Thoracic aorta (tissue), 2 donors: ENCODE data around the gene METTL26. TPM values are rescaled to one million over a fixed set of nuclear protein-coding genes. Genes with fewer than 3 reads are reported as not detected.

Source experiments
- ATAC-seq: fragments of 150-250 bp; one replicate; pipeline ENCODE4 v1.8.0; 2017; ENCODE audit warnings: low read depth; ENCODE audit not compliant: insufficient number of reproducible peaks, low FRiP score
- DNase-seq: peaks from one replicate; pipeline ENCODE4 v3.0.0-alpha.2; 2020; ENCODE audit warnings: low spot score
- H3K27ac ChIP-seq, 2 donors: fragments of 200-600 bp; sonication (generic); 1 replicate in 1 of 2; 2 replicates in 1 of 2; pipeline ENCODE4 v1.5.1; 2016; ENCODE audit warnings: mild to moderate bottlenecking in 2 of 2, moderate library complexity in 2 of 2
- H3K27me3 ChIP-seq: fragments of 200-600 bp; sonication (generic); replicated peaks from 2 replicates; pipeline ENCODE4 v1.6.0; 2016; ENCODE audit warnings: mild to moderate bottlenecking; ENCODE audit not compliant: insufficient read depth
- H3K36me3 ChIP-seq: fragments of 200-600 bp; sonication (generic); one replicate; pipeline ENCODE4 v1.5.1; 2016
- H3K4me1 ChIP-seq, 2 donors: fragments of 200-600 bp; sonication (generic); 1 replicate in 1 of 2; 2 replicates in 1 of 2; pipeline versions ENCODE4 v1.5.1 to v1.6.0; 2016; ENCODE audit warnings: low read depth in 2 of 2, mild to moderate bottlenecking in 1 of 2; ENCODE audit not compliant: control insufficient read depth in 1 of 2
- H3K4me3 ChIP-seq: fragments of 200-600 bp; sonication (generic); 2 replicates; pipeline ENCODE4 v1.5.1; 2016; ENCODE audit warnings: mild to moderate bottlenecking
- H3K9me3 ChIP-seq: fragments of 200-600 bp; sonication (generic); 2 replicates; pipeline ENCODE4 v1.5.1; 2016
- total RNA-seq, 2 donors: library from RNA; depleted of rRNA; stranded (reverse); fragments of >200 nt; gene quantifications; one replicate each; pipeline versions ENCODE4 v1.1.0 to v1.2.3, GENCODE V29; 2016
- TF ChIP-seq, protein P1 (sequence below): fragments of 200-600 bp; sonication (generic); IDR thresholded peaks from one replicate; pipeline ENCODE4 v1.5.1; 2019; ENCODE audit warnings: antibody characterized with exemption

METTL26 gene
- total RNA-seq = 100 to 1,000 TPM in 1 of 2 donors, 10 to 100 TPM in 1; 83.4 to 217 TPM

GRCh38 chr16:636206-637080, at the start of gene METTL26:
METTL26 (minus strand) TSS chr16:636305; CDS start chr16:636290, 15 bp downstream.
- TF ChIP-seq, protein P1, sequence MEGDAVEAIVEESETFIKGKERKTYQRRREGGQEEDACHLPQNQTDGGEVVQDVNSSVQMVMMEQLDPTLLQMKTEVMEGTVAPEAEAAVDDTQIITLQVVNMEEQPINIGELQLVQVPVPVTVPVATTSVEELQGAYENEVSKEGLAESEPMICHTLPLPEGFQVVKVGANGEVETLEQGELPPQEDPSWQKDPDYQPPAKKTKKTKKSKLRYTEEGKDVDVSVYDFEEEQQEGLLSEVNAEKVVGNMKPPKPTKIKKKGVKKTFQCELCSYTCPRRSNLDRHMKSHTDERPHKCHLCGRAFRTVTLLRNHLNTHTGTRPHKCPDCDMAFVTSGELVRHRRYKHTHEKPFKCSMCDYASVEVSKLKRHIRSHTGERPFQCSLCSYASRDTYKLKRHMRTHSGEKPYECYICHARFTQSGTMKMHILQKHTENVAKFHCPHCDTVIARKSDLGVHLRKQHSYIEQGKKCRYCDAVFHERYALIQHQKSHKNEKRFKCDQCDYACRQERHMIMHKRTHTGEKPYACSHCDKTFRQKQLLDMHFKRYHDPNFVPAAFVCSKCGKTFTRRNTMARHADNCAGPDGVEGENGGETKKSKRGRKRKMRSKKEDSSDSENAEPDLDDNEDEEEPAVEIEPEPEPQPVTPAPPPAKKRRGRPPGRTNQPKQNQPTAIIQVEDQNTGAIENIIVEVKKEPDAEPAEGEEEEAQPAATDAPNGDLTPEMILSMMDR = no peak

DNA sequence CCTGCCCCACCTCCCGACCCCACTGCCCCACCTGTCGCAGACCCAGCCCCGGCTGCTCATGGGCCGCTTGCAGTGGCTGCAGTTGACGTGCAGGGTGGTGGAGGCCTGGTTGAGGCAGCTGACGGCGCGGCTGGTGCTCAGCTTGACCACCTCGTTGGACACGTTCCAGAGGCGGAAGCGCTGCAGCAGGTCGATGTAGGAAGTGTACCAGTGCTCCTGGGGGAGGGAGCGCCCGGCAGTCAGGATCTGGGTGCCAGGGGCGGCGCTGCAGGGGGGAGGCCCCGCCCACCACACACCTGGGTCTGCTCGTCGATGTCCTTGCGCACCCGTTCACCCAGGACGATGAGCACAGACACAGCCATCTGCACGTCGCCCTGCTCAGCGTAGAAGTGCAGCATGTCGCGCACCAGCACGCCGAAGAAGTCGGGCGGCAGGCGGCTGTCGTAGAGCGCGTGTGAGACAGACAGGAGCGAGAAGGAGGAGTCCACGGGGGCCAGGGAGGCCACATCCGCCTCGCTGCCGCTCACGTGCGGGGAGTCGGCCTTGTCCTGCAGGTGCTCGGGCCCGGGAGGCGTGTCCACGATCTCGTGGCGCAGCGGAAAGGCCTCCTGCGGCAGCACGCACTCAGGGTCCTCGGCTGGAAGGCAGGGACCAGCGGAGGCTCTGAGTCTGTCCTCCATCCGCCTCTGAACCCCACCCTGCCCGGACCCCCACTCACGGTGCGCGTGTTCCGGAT, 49.0 kb upstream of the METTL26 start:
- Histone ChIP-seq H3K9me3 (no peaks in the 10 kb centered on the region), H3K27me3 (no peaks in the 10 kb centered on the region), H3K4me1 (peaks cover 39 to 57% of the 10 kb centered on the region in 2 donors), H3K27ac (no peak overlapping the region), H3K36me3 (peaks cover 25% of the 10 kb centered on the region), H3K4me3 (peak overlapping the region; percentile 87)
- TF ChIP-seq, protein P1 = no peak
- ATAC-seq (no peak), DNase-seq (no peak)

More at GRCh38 chr16:636206-637080, at the start of gene METTL26:
- peak within 1 kb of the TSS; percentile 93 to 99 for H3K27ac ChIP-seq
- H3K36me3 ChIP-seq = no peaks in the 10 kb centered on the region
- H3K4me3 ChIP-seq = peak within 1 kb of the TSS; percentile 84
- no peaks in the 10 kb centered on the region for H3K9me3 ChIP-seq
- H3K4me1 ChIP-seq = peaks cover 11 to 30% of the 10 kb centered on the region in 2 donors
- no peaks in the 10 kb centered on the region for H3K27me3 ChIP-seq
- DNase-seq (peak; percentile 86), ATAC-seq (peak; percentile 70)

DNA sequence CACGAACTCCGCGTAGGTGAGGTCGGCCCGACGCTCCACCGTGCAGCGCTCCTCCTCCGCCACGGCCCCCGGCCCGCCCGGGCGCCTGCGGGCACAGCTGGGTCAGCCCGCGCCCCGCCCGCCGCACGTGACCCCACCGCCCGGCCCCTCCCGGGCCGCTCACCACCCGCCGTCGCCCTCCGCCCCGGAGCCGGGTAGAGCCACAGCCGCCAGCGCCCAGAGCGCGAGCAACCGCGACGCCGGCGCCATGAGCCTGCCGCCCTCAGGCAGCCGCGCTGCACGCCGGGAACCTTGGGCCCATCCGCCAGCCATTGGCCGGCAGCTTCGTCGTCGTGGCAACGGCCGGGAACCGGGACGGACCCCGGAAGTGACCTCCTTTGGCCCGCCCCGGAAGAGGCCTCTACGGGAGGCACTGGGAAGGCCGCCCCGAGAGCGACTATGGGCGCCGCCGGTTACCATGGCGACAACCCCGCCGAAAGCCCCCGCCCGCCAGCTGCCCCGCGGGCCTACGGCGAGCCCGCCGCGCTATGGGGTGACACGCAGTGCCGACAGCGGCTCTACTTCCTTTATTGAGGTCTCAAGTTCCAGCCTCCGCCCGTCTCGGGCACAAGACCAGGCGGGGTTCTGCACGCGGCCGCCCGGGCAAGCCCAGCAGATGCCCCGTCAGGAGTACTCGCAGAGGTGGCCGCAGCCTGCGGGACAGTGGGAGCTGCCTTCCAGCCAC, 48.1 kb upstream of the METTL26 start, which contains the start of gene JMJD8:
TSS of gene JMJD8 (minus strand) at position 264 of the 724 bp plus-strand sequence. CDS start at position 249, 15 bp downstream.
- H3K27ac ChIP-seq = peak within 1 kb of the TSS; percentile 73 to 79
- no peaks in the 10 kb centered on the region for H3K27me3 ChIP-seq
- ATAC-seq = peak; percentile 57
- H3K4me1 ChIP-seq = peaks cover 34 to 55% of the 10 kb centered on the region in 2 donors
- peak within 1 kb of the TSS; percentile 87 for H3K4me3 ChIP-seq
- H3K9me3 ChIP-seq = no peaks in the 10 kb centered on the region
- peaks cover 25% of the 10 kb centered on the region for H3K36me3 ChIP-seq
- TF ChIP-seq, protein P1 = no peak
- peak; percentile 85 for DNase-seq

DNA sequence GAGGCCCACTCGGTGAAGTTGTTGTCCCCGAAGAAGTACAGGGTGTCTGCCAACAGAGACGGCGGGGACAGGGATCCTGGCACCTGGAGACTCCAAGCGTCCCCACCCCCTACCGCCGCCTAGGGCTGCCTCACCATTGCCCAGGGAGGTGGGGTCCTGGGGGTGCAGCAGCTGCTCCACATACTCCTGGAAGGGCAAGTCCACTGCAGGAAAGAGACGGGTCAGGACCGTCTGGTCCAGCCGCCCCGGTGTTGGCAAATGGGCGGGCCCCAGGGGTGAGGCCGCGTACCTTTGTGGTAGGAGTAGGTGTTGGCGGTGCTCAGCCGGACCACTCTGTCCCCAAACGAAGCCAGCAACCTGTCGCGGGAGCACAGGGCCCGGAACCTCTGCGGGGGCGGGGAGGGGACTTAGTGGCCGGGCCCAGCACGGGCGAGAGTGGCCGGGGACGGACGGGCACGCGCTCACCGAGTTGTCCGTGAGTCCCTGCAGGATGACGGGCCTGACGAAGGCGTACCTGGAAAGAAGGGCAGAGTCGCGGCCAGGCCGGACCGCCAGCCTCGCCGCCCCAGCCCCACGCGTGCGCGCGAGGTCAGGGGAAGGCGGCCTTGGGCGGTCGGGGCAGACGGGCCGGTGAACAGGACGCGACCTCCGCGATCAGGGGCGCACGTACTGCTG, 47.4 kb upstream of the METTL26 start:
- Histone ChIP-seq H3K4me3 (peak overlapping the region; percentile 87), H3K9me3 (no peaks in the 10 kb centered on the region), H3K27me3 (no peaks in the 10 kb centered on the region), H3K27ac (no peak overlapping the region), H3K36me3 (peaks cover 25% of the 10 kb centered on the region), H3K4me1 (peaks cover 33 to 52% of the 10 kb centered on the region in 2 donors)
- ATAC-seq (no peak), DNase-seq (no peak)
- TF ChIP-seq, protein P1 = no peak
